Measurements from ENCODE around the gene LAYN.

The LAYN gene

GRCh38 chr11:111582881-111583280 is 42.4 kb downstream of the LAYN start:
- DNase-seq (ENCODE audit: low spot score), result no peak

GRCh38 chr11:111585371-111585770 is 44.9 kb downstream of the LAYN start:
- no peak for DNase-seq (ENCODE audit: low spot score)
- no peak for TF ChIP-seq CTCF (IDR thresholded peaks at IDR 0.05; ENCODE audit: extremely low read depth, missing control alignments)

More at GRCh38 chr11:111582881-111583280, 42.4 kb downstream of the LAYN start:
- no peak for TF ChIP-seq CTCF (IDR thresholded peaks at IDR 0.05; ENCODE audit: extremely low read depth, missing control alignments)

GRCh38 chr11:111586388-111586831 is 45.9 kb downstream of the LAYN start:
- peak; percentile 50 for DNase-seq (ENCODE audit: low spot score)
- peak; percentile 40 for TF ChIP-seq CTCF (IDR thresholded peaks at IDR 0.05; ENCODE audit: extremely low read depth, missing control alignments)

- TF ChIP-seq CTCF (IDR thresholded peaks at IDR 0.05; ENCODE audit: extremely low read depth, missing control alignments), result no peak
- no peak for DNase-seq (ENCODE audit: low spot score)
Observed at GRCh38 chr11:111589114-111589513, 48.6 kb downstream of the LAYN start.

- TF ChIP-seq CTCF (IDR thresholded peaks at IDR 0.05; ENCODE audit: extremely low read depth, missing control alignments), result no peak
Observed at GRCh38 chr11:111589886-111590499, 49.5 kb downstream of the LAYN start.

GRCh38 chr11:111591187-111591960 is 50.9 kb downstream of the LAYN start:
- no peak for DNase-seq (ENCODE audit: low spot score)
- TF ChIP-seq CTCF (IDR thresholded peaks at IDR 0.05; ENCODE audit: extremely low read depth, missing control alignments), result no peak

More at GRCh38 chr11:111589886-111590499, 49.5 kb downstream of the LAYN start:
- DNase-seq (ENCODE audit: low spot score), result no peak

GRCh38 chr11:111592491-111592890 is 52.0 kb downstream of the LAYN start:
- TF ChIP-seq CTCF (IDR thresholded peaks at IDR 0.05; ENCODE audit: extremely low read depth, missing control alignments), result no peak
- DNase-seq (ENCODE audit: low spot score), result no peak

All from GM20000 (cell line).